A673 (cell line): ENCODE data around the gene DNAI1.

ENCODE experiments used
- EZH2 ChIP-seq: fragments of 200-600 bp; sonication (generic); IDR thresholded peaks from 2 replicates; pipeline ENCODE4 v1.6.1; 2017; ENCODE audit warnings: borderline replicate concordance, low read depth, mild to moderate bottlenecking, mixed read lengths, antibody characterized with exemption, low read length; ENCODE audit not compliant: poor library complexity, severe bottlenecking
- TF ChIP-seq, protein P1 (sequence below): fragments of 300-800, 200-600 bp; sonication (generic); conservative IDR thresholded peaks from 2 replicates; pipeline ENCODE4 v1.5.1; 2017; ENCODE audit warnings: low read depth, mild to moderate bottlenecking, antibody characterized with exemption, low read length, moderate library complexity, mixed read lengths

DNA sequence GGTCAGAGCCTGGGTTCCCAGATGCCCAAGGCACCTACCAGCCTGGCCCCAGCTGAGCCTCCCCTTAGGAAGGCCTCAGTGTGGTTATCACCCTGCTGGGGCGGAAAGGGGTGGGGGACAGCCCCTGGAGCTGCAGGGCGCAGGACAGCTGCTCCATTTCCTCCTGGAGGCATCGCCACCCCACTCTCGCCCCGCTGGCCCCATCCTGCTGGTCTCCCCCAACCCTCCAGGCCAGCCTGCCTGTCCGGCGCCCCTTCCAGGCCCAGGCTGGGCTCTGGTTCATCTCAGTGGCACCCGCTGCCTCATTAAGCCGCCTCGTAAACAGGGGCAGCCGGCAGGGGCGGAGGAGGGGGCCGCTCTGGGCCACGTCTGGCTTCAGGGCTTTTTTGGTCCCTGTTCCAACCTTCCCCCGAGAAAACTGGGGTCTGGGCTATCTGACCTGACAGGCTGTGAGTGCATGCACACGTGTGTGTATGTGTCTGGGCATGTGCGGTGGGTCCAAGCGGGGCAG lies 95.0 kb downstream of the DNAI1 start:
- TF ChIP-seq, protein P1, sequence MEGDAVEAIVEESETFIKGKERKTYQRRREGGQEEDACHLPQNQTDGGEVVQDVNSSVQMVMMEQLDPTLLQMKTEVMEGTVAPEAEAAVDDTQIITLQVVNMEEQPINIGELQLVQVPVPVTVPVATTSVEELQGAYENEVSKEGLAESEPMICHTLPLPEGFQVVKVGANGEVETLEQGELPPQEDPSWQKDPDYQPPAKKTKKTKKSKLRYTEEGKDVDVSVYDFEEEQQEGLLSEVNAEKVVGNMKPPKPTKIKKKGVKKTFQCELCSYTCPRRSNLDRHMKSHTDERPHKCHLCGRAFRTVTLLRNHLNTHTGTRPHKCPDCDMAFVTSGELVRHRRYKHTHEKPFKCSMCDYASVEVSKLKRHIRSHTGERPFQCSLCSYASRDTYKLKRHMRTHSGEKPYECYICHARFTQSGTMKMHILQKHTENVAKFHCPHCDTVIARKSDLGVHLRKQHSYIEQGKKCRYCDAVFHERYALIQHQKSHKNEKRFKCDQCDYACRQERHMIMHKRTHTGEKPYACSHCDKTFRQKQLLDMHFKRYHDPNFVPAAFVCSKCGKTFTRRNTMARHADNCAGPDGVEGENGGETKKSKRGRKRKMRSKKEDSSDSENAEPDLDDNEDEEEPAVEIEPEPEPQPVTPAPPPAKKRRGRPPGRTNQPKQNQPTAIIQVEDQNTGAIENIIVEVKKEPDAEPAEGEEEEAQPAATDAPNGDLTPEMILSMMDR: no peak
- no peak for TF ChIP-seq EZH2
